Smooth muscle cell (in vitro differentiated cells): Measurements from ENCODE around the gene PRL. TPM values are rescaled to one million over a fixed set of nuclear protein-coding genes. Genes with fewer than 3 reads are reported as not detected.

Experiments used
- DNase-seq: peaks from one replicate; lab custom pipeline; 2025; ENCODE audit not compliant: unreplicated experiment; lab: John Stamatoyannopoulos, UW
- H2AFZ ChIP-seq: fragments of 200-600 bp; sonication (generic); 2 replicates; pipeline ENCODE4 v1.6.0; 2016; ENCODE audit warnings: antibody characterized with exemption, low read depth, mild to moderate bottlenecking
- H3F3A ChIP-seq: fragments of 200-600 bp; sonication (generic); 2 replicates; pipeline ENCODE4 v1.6.0; 2017; ENCODE audit warnings: antibody characterized with exemption, low read depth
- H3K27ac ChIP-seq: fragments of 200-600 bp; sonication (generic); 2 replicates; pipeline ENCODE4 v1.5.1; 2016; ENCODE audit warnings: low read depth, mild to moderate bottlenecking
- H3K27me3 ChIP-seq: fragments of 200-600 bp; sonication (generic); 2 replicates; pipeline ENCODE4 v1.6.1; 2016; ENCODE audit warnings: low read depth, mild to moderate bottlenecking
- H3K36me3 ChIP-seq: fragments of 200-600 bp; sonication (generic); 2 replicates; pipeline ENCODE4 v1.5.1; 2016; ENCODE audit warnings: low read depth
- H3K4me1 ChIP-seq: fragments of 200-600 bp; sonication (generic); 2 replicates; pipeline ENCODE4 v1.5.1; 2016; ENCODE audit warnings: low read depth
- H3K4me2 ChIP-seq: fragments of 200-600 bp; sonication (generic); 2 replicates; pipeline ENCODE4 v1.6.0; 2016; ENCODE audit warnings: mild to moderate bottlenecking
- H3K4me3 ChIP-seq: fragments of 200-600 bp; sonication (generic); 2 replicates; pipeline ENCODE4 v1.5.1; 2016; ENCODE audit warnings: mild to moderate bottlenecking
- H3K79me2 ChIP-seq: fragments of 200-600 bp; sonication (generic); 2 replicates; pipeline ENCODE4 v1.6.0; 2016; ENCODE audit warnings: low read depth, mild to moderate bottlenecking
- H3K9ac ChIP-seq: fragments of 200-600 bp; sonication (generic); 2 replicates; pipeline ENCODE4 v1.6.0; 2016; ENCODE audit warnings: low read depth
- H3K9me3 ChIP-seq: fragments of 200-600 bp; sonication (generic); replicated peaks from 2 replicates; pipeline ENCODE4 v1.5.1; 2016; ENCODE audit warnings: low read depth
- H4K20me1 ChIP-seq: fragments of 200-600 bp; sonication (generic); 2 replicates; pipeline ENCODE4 v1.6.0; 2016; ENCODE audit warnings: low read depth
- CTCF ChIP-seq: fragments of 200-600 bp; sonication (generic); IDR thresholded peaks from 2 replicates; pipeline ENCODE4 v1.5.1; 2017; ENCODE audit warnings: borderline replicate concordance, mild to moderate bottlenecking, antibody characterized with exemption; ENCODE audit not compliant: insufficient read depth, poor library complexity, severe bottlenecking
- WGBS: methylation state at CpG from one replicate; pipeline ENCODE4 v1.1.7; 2016; ENCODE audit warnings: low lambda C conversion rate; 5-methylcytosine and 5-hydroxymethylcytosine counted together
- polyA plus RNA-seq: library from polyadenylated mRNA; unstranded; fragments of >200 nt; fragmentation: Nextera tagmentation; extraction: Ambion mirVana; gene quantifications from 2 replicates; pipeline ENCODE4 v1.2.1, GENCODE V29; 2016
- total RNA-seq: library from RNA; depleted of rRNA; stranded (reverse); fragments of >200 nt; gene quantifications from 2 replicates; pipeline ENCODE4 v1.2.3, GENCODE V29; 2014

Gene PRL
- total and polyA plus RNA-seq, 2 experiments from 2014 or later: 0.26 TPM; not detected in 1

DNA sequence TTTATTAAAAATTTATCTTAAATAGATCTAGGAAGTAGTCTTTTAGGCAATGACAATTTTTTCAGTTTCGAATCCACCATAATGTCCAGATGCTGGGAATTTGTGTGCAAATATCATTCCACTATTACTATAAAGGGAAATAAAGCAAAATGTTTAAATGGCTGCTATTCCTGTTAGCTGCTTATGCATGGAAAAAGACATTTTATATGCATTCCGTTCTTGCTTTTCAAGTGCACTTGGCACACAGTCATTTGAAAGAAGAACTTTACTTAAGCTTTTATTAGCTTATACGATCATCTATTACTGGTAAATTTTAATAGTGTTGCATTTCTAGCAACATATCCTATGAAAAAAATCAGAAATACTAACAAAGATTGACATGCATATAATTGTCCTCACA is 42.0 kb downstream of the PRL start:
- DNase-seq: no peak
- H3K4me2 ChIP-seq: no peak overlapping the region
- WGBS: 85% methylated on average over 3 of the region's 3 CpGs
- no peak overlapping the region for H3K4me3 ChIP-seq
- H2AFZ ChIP-seq: no peak overlapping the region
- H3K79me2 ChIP-seq: no peaks in the 10 kb centered on the region
- no peaks in the 10 kb centered on the region for H4K20me1 ChIP-seq
- H3K9me3 ChIP-seq: no peaks in the 10 kb centered on the region
- TF ChIP-seq CTCF: no peak
- H3K36me3 ChIP-seq: no peaks in the 10 kb centered on the region
- peaks cover 32% of the 10 kb centered on the region for H3K4me1 ChIP-seq
- no peak overlapping the region for H3K9ac ChIP-seq
- no peak overlapping the region for H3K27ac ChIP-seq
- H3K27me3 ChIP-seq: no peaks in the 10 kb centered on the region
- H3F3A ChIP-seq: no peaks in the 10 kb centered on the region

GRCh38 chr6:22253955-22254655 is 42.7 kb downstream of the PRL start:
- Histone ChIP-seq H3K27me3 (no peaks in the 10 kb centered on the region), H4K20me1 (no peaks in the 10 kb centered on the region), H2AFZ (no peak overlapping the region), H3K4me2 (no peak overlapping the region), H3K4me3 (no peak overlapping the region), H3K9ac (no peak overlapping the region), H3F3A (no peaks in the 10 kb centered on the region), H3K4me1 (peaks cover 40% of the 10 kb centered on the region), H3K36me3 (no peaks in the 10 kb centered on the region), H3K9me3 (no peaks in the 10 kb centered on the region), H3K79me2 (no peaks in the 10 kb centered on the region), H3K27ac (no peak overlapping the region)
- 89% methylated on average over 1 of the region's 1 CpG for WGBS
- TF ChIP-seq CTCF: no peak
- DNase-seq: no peak

DNA sequence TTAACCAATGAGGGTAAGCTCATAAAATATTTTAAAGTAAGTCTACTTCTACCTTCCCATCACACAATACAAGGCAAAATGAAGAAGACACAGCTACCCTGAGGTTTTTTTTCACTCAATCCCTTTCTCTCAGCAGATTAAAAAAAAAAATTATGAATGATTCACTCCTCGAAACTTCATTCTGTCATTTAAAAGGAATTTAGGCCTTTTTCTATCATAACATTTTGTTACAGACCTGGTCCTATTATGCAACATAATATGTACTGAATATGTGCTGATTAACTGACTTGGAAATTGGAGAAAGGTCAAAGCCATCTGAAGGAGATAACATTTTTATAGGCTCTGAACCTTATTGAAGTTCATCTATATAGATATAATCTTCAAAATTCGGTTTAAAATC is 45.5 kb downstream of the PRL start:
- peaks cover 50% of the 10 kb centered on the region for H3K4me1 ChIP-seq
- TF ChIP-seq CTCF: no peak
- H3K4me2 ChIP-seq: no peak overlapping the region
- H4K20me1 ChIP-seq: no peaks in the 10 kb centered on the region
- H3K4me3 ChIP-seq: no peak overlapping the region
- 74% methylated on average over 2 of the region's 2 CpGs for WGBS
- no peak overlapping the region for H2AFZ ChIP-seq
- peaks cover 4% of the 10 kb centered on the region for H3F3A ChIP-seq
- peak overlapping the region; percentile 4 for H3K27ac ChIP-seq
- no peak overlapping the region for H3K9ac ChIP-seq
- H3K27me3 ChIP-seq: no peaks in the 10 kb centered on the region
- no peaks in the 10 kb centered on the region for H3K36me3 ChIP-seq
- no peaks in the 10 kb centered on the region for H3K79me2 ChIP-seq
- H3K9me3 ChIP-seq: no peaks in the 10 kb centered on the region
- no peak for DNase-seq

DNA sequence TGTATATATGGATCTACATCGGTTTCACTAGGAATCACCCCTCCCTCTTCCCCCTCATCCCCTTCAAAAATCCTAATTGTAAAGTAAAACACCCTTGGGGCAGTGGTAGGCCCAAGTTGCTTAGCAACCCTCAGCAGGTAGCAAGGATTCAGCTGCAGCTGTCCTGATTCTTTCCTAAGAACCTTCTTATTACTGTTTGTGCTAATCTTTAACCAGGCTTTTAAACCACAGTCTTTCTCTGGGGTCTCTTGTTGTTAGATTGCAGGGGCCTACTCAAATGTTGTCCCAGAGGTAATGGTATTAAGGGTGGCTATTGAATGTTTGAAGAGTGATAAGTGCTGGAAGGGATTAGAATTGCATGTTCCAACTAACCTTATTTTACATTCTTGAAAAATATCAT is 46.4 kb downstream of the PRL start:
- no peaks in the 10 kb centered on the region for H3K9me3 ChIP-seq
- H3F3A ChIP-seq: peaks cover 4% of the 10 kb centered on the region
- H3K4me3 ChIP-seq: no peak overlapping the region
- no peaks in the 10 kb centered on the region for H4K20me1 ChIP-seq
- no peak overlapping the region for H3K4me2 ChIP-seq
- H3K27ac ChIP-seq: peak overlapping the region; percentile 32
- H3K4me1 ChIP-seq: peaks cover 50% of the 10 kb centered on the region
- H3K36me3 ChIP-seq: no peaks in the 10 kb centered on the region
- whole genome bisulfite sequencing: 25% methylated on average over 1 of the region's 1 CpG
- DNase-seq: no peak
- no peak for TF ChIP-seq CTCF
- H3K79me2 ChIP-seq: no peaks in the 10 kb centered on the region
- no peak overlapping the region for H3K9ac ChIP-seq
- no peaks in the 10 kb centered on the region for H3K27me3 ChIP-seq
- H2AFZ ChIP-seq: no peak overlapping the region
